Mesendoderm (in vitro differentiated cells): ENCODE results near the gene PLXNB2.

Experiments
- DNase-seq: peaks from one replicate; pipeline ENCODE4 v3.0.0; 2013
- H2AK5ac ChIP-seq: 2 replicates; pipeline ENCODE4 v1.6.1; 2013; ENCODE audit warnings: low read length, inconsistent platforms
- H2BK120ac ChIP-seq: 2 replicates; pipeline ENCODE4 v1.6.1; 2013; ENCODE audit warnings: low read depth, mild to moderate bottlenecking, low read length, moderate library complexity, mixed read lengths
- H2BK15ac ChIP-seq: replicated peaks from 2 replicates; pipeline ENCODE4 v1.6.1; 2013; ENCODE audit warnings: low read depth, mild to moderate bottlenecking, moderate library complexity
- H2BK5ac ChIP-seq: 2 replicates; pipeline ENCODE4 v1.6.1; 2013; ENCODE audit warnings: low read length, inconsistent platforms
- H3K18ac ChIP-seq: 2 replicates; pipeline ENCODE4 v1.6.1; 2013; ENCODE audit warnings: mild to moderate bottlenecking, low read length, mixed read lengths
- H3K23ac ChIP-seq: one replicate; pipeline ENCODE4 v1.6.1; 2013; ENCODE audit warnings: low read length
- H3K27ac ChIP-seq: 2 replicates; pipeline ENCODE4 v1.5.1; 2013; ENCODE audit warnings: low read depth, mild to moderate bottlenecking, inconsistent platforms, low read length, moderate library complexity
- H3K27me3 ChIP-seq: 2 replicates; pipeline ENCODE4 v1.6.1; 2013; ENCODE audit warnings: low read length, control low read depth, mild to moderate bottlenecking, inconsistent platforms; ENCODE audit not compliant: insufficient read depth, poor library complexity
- H3K36me3 ChIP-seq: 2 replicates; pipeline ENCODE4 v1.6.1; 2013; ENCODE audit warnings: low read length, inconsistent platforms; ENCODE audit not compliant: control insufficient read depth, insufficient read depth
- H3K4ac ChIP-seq: one replicate; pipeline ENCODE4 v1.6.1; 2013; ENCODE audit warnings: low read depth, mild to moderate bottlenecking, low read length, moderate library complexity
- H3K4me1 ChIP-seq: 2 replicates; pipeline ENCODE4 v1.6.1; 2013; ENCODE audit warnings: low read depth, low read length, inconsistent platforms; ENCODE audit not compliant: control insufficient read depth
- H3K4me2 ChIP-seq: 2 replicates; pipeline ENCODE4 v1.6.1; 2013; ENCODE audit warnings: low read length
- H3K4me3 ChIP-seq: 2 replicates; pipeline ENCODE4 v1.5.1; 2013; ENCODE audit warnings: mild to moderate bottlenecking, low read length
- H3K56ac ChIP-seq: one replicate; pipeline ENCODE4 v1.6.1; 2013; ENCODE audit warnings: low read length
- H3K79me1 ChIP-seq: 2 replicates; pipeline ENCODE4 v1.6.1; 2013; ENCODE audit warnings: low read length, inconsistent platforms
- H3K79me2 ChIP-seq: 2 replicates; pipeline ENCODE4 v1.6.1; 2013; ENCODE audit warnings: mild to moderate bottlenecking, low read length; ENCODE audit not compliant: control insufficient read depth, insufficient read depth
- H3K9ac ChIP-seq: 2 replicates; pipeline ENCODE4 v1.6.1; 2013; ENCODE audit warnings: low read length, inconsistent platforms
- H4K5ac ChIP-seq: one replicate; pipeline ENCODE4 v1.6.1; 2013; ENCODE audit warnings: low read length
- H4K8ac ChIP-seq: one replicate; pipeline ENCODE4 v1.6.1; 2013; ENCODE audit warnings: low read depth, mild to moderate bottlenecking, control low read depth, low read length, moderate library complexity
- WGBS: extraction: QIAGEN DNeasy Blood & Tissue Kit; methylation state at CpG from one replicate; pipeline ENCODE4 v1.1.7; 2013; ENCODE audit warnings: low lambda C conversion rate, missing lambda C conversion rate; ENCODE audit not compliant: insufficient coverage; ENCODE audit errors: extremely low coverage; 5-methylcytosine and 5-hydroxymethylcytosine counted together

The PLXNB2 gene

DNA sequence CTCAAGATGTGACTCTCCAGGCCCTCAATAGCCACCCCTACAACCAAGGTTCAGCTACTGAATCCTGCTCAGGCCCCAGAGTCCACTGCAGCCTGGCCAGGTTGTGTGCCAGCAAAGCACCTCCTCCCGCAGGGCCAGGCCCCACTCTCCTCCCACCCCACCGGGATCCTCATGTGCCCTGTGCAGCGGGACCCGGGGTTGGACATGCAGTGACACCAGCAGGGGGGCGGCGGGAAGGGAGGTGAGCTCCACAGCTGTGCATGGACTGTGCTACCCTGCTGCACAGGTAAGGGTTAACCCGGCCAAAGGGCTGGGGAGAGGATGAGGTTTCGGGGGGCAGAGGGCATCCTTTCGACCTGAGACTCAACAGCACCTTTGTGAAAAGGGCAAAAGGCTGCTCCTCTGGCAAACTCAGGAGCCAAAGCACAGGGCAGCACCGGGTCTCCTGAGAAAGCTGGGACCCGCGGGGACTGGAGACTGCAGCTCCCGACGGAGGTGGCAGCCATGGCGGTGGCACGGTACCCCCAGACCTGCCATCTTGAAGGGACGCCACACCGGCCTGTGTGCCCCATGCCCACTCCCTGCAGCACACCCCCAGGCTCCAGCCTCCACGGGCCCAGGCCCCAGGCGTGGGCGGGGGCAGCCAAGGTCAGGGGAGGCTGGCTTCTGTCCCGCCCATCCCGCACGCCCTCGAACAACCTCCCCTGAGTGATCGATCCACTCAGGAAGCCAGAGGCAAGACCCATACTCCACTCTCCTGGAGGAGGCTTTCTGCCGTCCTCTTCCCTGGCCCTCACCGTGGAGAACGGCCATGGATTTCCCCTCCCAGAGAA lies 10.6 kb downstream of the PLXNB2 start:
- Histone ChIP-seq H3K27me3 (no peaks in the 10 kb centered on the region), H3K4me2 (no peak overlapping the region), H2BK15ac (no peak overlapping the region), H4K5ac (no peak overlapping the region), H3K4me1 (peaks cover 6% of the 10 kb centered on the region), H2AK5ac (no peak overlapping the region), H3K9ac (no peak overlapping the region), H3K4ac (no peak overlapping the region), H3K18ac (no peak overlapping the region), H2BK120ac (no peak overlapping the region), H3K4me3 (no peak overlapping the region), H3K79me1 (peaks cover 21% of the 10 kb centered on the region), H3K79me2 (peaks cover 25% of the 10 kb centered on the region), H3K27ac (no peak overlapping the region), H3K23ac (no peak overlapping the region), H4K8ac (no peak overlapping the region), H2BK5ac (no peak overlapping the region), H3K56ac (no peak overlapping the region), H3K36me3 (no peaks in the 10 kb centered on the region)
- WGBS, result no CpG with 5 or more reads among the region's 29 CpGs
- DNase-seq, result no peak

DNA sequence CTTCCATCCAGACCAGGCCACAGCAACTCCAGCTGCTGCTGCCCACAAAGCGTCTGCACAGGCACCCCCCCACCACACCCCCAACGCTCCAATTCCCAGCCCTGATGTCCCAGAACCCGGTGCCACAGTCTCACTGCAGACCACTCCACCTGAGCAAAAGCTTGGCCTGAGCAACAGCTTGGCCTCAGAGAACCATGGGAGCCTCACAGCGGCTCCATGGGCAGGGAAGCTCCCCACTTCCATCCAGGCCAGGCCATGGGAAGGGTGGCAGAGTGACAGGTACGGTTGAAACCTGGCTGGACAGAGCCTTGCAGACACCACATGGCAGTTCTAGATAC lies 13.2 kb downstream of the PLXNB2 start:
- H3K27ac ChIP-seq, result no peak overlapping the region

DNA sequence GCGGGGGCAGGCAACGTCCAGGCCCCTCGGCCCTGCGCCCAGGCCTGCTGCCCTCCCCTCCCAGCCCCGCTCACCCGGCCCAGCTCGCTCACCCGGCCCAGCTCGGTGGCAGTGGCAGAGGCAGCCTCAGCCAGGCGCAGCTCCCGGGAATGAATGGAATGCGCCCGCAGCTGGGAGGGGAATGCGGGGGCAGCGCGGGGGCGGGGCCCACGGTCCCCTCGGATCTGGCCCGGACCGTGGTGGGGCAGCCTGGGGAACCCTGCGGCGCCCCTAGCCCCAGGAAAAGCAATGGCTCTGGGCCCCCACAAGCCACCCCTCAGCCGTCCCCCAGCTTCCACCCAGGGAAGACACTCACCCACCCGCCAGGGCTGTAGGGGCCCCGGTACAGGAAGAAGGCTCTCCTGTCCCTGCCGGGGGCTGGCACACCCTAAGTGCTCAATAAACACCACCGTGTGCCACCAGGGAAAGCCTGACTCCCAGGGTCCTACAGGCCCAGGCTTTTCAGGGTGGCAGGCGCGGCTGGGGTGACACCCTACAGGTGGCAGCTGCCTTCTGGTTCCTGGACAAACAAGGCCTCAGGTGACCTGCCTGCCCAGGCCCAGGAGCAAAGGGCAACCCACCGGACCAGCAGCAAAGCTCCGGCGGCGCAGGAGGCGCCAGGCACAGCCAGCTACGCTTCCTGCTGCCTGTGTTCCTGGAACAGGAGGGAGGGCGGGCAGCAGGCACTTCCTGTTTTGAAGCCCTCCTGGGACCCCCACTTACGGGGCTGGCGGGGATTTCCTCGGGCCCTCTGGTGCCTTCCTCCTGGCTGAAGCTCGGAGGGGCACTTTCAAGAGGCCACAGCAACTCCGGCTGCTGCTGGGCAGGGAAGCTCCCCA lies 13.8 kb downstream of the PLXNB2 start:
- Histone ChIP-seq H3K56ac (peak overlapping the region; percentile 76), H4K8ac (no peak overlapping the region), H3K79me2 (peaks cover 32% of the 10 kb centered on the region), H3K4me2 (no peak overlapping the region), H2BK120ac (no peak overlapping the region), H3K27ac (peak overlapping the region; percentile 69), H4K5ac (no peak overlapping the region), H2BK15ac (no peak overlapping the region), H3K18ac (peak overlapping the region; percentile 77), H3K36me3 (peaks cover 2% of the 10 kb centered on the region), H3K23ac (no peak overlapping the region), H2BK5ac (peak overlapping the region; percentile 73), H3K27me3 (no peaks in the 10 kb centered on the region), H3K79me1 (peaks cover 28% of the 10 kb centered on the region), H3K4me3 (no peak overlapping the region), H3K9ac (peak overlapping the region; percentile 59), H2AK5ac (no peak overlapping the region), H3K4me1 (peaks cover 6% of the 10 kb centered on the region), H3K4ac (no peak overlapping the region)
- no CpG with 5 or more reads among the region's 42 CpGs for WGBS
- peak; percentile 85 for DNase-seq

More for the DNA sequence above, 13.2 kb downstream of the PLXNB2 start:
- H3K18ac ChIP-seq, result peak overlapping the region; percentile 61
- H2AK5ac ChIP-seq, result no peak overlapping the region
- no CpG with 5 or more reads among the region's 5 CpGs for WGBS
- no peaks in the 10 kb centered on the region for H3K27me3 ChIP-seq
- peaks cover 32% of the 10 kb centered on the region for H3K79me2 ChIP-seq
- H3K36me3 ChIP-seq, result peaks cover 2% of the 10 kb centered on the region
- H2BK15ac ChIP-seq, result no peak overlapping the region
- no peak overlapping the region for H4K8ac ChIP-seq
- peak overlapping the region; percentile 39 for H3K9ac ChIP-seq
- H3K4me1 ChIP-seq, result peaks cover 6% of the 10 kb centered on the region
- no peak overlapping the region for H3K23ac ChIP-seq
- no peak for DNase-seq
- peaks cover 28% of the 10 kb centered on the region for H3K79me1 ChIP-seq
- H3K4ac ChIP-seq, result no peak overlapping the region
- no peak overlapping the region for H4K5ac ChIP-seq
- no peak overlapping the region for H3K4me3 ChIP-seq
- H2BK5ac ChIP-seq, result no peak overlapping the region
- no peak overlapping the region for H2BK120ac ChIP-seq
- peak overlapping the region; percentile 73 for H3K56ac ChIP-seq
- no peak overlapping the region for H3K4me2 ChIP-seq

DNA sequence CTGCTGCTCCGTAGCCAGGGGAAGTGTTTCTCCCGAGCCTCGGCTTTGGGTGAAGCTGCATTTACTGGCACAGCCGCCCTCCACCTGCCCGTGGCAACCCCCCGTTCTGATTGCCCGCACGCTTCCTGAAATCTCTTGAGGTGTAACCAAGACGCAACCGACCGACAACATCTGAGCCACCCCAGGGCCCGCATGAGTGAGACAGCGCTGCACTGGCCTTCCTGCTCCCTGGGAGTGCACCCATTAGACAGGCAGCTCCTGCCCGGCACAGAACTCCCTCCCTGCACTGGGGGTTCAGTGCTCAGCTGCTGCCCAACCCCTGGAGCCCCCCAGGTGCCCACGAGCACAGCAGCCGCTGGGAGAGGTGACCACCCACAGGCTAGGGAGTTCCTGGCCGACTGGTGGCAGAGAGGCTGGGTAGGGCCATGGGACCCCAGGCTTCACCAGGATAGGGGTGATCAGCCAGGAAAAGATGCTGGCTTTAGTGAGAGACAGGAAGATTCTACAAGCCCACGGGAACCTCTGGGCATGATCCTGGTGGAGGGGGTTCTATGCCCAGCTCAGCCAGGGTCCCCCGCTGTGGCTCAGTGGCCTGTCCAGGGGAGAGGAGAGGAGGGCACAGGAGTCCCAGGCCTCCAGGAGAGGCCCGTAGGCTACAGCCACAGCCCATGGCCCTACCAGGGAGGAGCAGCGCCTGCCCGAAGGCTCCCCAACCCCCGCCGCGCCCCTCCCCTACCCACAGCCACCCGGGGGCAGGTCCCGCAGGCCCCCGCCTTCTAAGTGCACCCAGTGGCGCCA lies 14.6 kb downstream of the PLXNB2 start:
- Histone ChIP-seq H3K79me1 (peaks cover 28% of the 10 kb centered on the region), H3K4ac (no peak overlapping the region), H3K36me3 (peaks cover 2% of the 10 kb centered on the region), H3K4me1 (peaks cover 6% of the 10 kb centered on the region), H4K8ac (no peak overlapping the region), H2BK120ac (peak overlapping the region; percentile 6), H3K4me2 (peak overlapping the region; percentile 8), H3K4me3 (no peak overlapping the region), H3K27ac (peak overlapping the region; percentile 49), H3K18ac (peak overlapping the region; percentile 77), H2BK5ac (peak overlapping the region; percentile 20), H4K5ac (no peak overlapping the region), H3K27me3 (no peaks in the 10 kb centered on the region), H2AK5ac (no peak overlapping the region), H3K56ac (peak overlapping the region; percentile 76), H3K79me2 (peaks cover 32% of the 10 kb centered on the region), H3K9ac (peak overlapping the region; percentile 37), H2BK15ac (no peak overlapping the region), H3K23ac (no peak overlapping the region)
- WGBS, result no CpG with 5 or more reads among the region's 29 CpGs
- DNase-seq, result no peak

DNA sequence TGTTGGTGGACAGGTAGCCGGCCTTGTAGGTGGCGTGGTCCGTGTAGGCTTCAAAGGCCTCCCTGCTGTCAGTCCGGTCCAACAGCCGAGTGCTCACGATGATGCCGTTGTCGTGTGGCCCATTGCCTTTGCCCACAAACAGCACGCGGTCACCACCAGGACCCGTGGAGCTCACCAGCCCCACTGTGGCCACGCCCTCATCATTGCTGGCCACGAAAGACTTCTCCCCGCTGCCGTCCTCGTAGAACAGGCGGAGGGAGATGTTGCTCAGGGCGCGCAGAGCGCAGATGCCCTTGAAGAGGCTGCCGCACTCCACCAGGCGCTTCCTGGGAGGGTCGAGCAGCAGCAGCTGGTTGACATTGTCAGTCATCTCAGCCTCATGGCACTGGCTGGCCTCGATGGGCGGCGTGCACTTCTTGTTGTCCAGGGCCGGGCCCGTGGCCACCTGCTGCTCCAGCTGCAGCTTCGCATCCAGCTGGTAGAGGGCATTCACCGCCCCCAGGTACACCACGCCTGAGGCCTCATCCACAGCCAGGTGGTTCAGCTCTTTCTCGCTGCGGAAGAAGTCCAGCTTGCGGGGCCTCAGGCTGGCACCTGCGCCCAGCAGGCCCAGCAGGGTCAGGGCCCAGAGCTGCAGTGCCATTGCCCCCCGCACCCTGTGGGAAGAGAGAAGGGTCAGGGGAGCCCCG lies 17.4 kb downstream of the PLXNB2 start:
- Histone ChIP-seq H3K4ac (no peak overlapping the region), H2BK120ac (no peak overlapping the region), H2BK5ac (no peak overlapping the region), H3K18ac (no peak overlapping the region), H4K5ac (no peak overlapping the region), H3K79me2 (peaks cover 15% of the 10 kb centered on the region), H3K36me3 (peaks cover 2% of the 10 kb centered on the region), H3K4me2 (no peak overlapping the region), H2AK5ac (no peak overlapping the region), H3K4me3 (no peak overlapping the region), H3K4me1 (peaks cover 6% of the 10 kb centered on the region), H3K27me3 (no peaks in the 10 kb centered on the region), H3K9ac (no peak overlapping the region), H3K23ac (no peak overlapping the region), H4K8ac (no peak overlapping the region), H2BK15ac (no peak overlapping the region), H3K56ac (no peak overlapping the region), H3K79me1 (peaks cover 19% of the 10 kb centered on the region), H3K27ac (no peak overlapping the region)
- WGBS, result no CpG with 5 or more reads among the region's 37 CpGs
- no peak for DNase-seq
